HEK293 (cell line): ENCODE measurements around the gene MTMR10.

Source experiments
- CTCF ChIA-PET: fragments of 350-600 bp; formaldehyde crosslinking; extraction: SDS; loops from one replicate; lab custom pipeline; 2021; ENCODE audit warnings: antibody characterized with exemption; lab: Yijun Ruan, JAX
- POLR2A ChIA-PET: fragments of 300-600 bp; formaldehyde crosslinking; extraction: SDS; loops from one replicate; lab custom pipeline; 2020; ENCODE audit warnings: antibody characterized with exemption, inconsistent platforms; lab: Yijun Ruan, JAX
- H3K27ac ChIP-seq: fragments of 200-500 bp; sonication (Bioruptor generic); 2 replicates; pipeline ENCODE4 v1.5.1; 2014; ENCODE audit warnings: low read depth, low read length, control low read depth, inconsistent platforms; ENCODE audit errors: extremely low read depth
- H3K36me3 ChIP-seq, 2 experiments: fragments of 200-500 bp in 1 of 2; sonication (Bioruptor generic) in 1 of 2; 1 replicate in 1 of 2; 2 replicates in 1 of 2; pipeline ENCODE4 v1.5.1; 2014 to 2017; ENCODE audit warnings: inconsistent platforms in 2 of 2, low read length in 2 of 2; ENCODE audit not compliant: control insufficient read depth in 2 of 2, insufficient read depth in 1 of 2
- H3K4me1 ChIP-seq: fragments of 200-500 bp; sonication (Bioruptor generic); 2 replicates; pipeline ENCODE4 v1.5.1; 2014; ENCODE audit warnings: mild to moderate bottlenecking, low read length, inconsistent platforms; ENCODE audit not compliant: control insufficient read depth, insufficient read depth
- H3K4me3 ChIP-seq: 2 replicates; pipeline ENCODE4 v1.5.1; 2011; ENCODE audit warnings: low read depth, mild to moderate bottlenecking, control low read depth, low read length, moderate library complexity
- H3K9me3 ChIP-seq: fragments of 200-500 bp; sonication (Bioruptor generic); 2 replicates; pipeline ENCODE4 v1.5.1; 2014; ENCODE audit warnings: low read depth, low read length, inconsistent platforms; ENCODE audit not compliant: control insufficient read depth, insufficient read depth
- HOXC10 ChIP-seq: sonication (generic); formaldehyde crosslinking; IDR thresholded peaks from 2 replicates; pipeline ENCODE4 v1.8.1; 2023; ENCODE audit warnings: mild to moderate bottlenecking, missing genetic modification reagents
- MZF1 ChIP-seq: fragments of 450-650 bp; formaldehyde crosslinking; IDR thresholded peaks from 2 replicates; pipeline ENCODE4 v1.5.1; 2017; ENCODE audit warnings: missing biosample characterization, missing genetic modification characterization, borderline replicate concordance
- ZEB2 ChIP-seq: fragments of 450-650 bp; formaldehyde crosslinking; IDR thresholded peaks from 2 replicates; pipeline ENCODE4 v1.5.1; 2016; ENCODE audit warnings: missing biosample characterization, missing genetic modification characterization
- ZFP37 ChIP-seq: fragments of 450-650 bp; formaldehyde crosslinking; IDR thresholded peaks from 2 replicates; pipeline ENCODE4 v1.5.1; 2016; ENCODE audit warnings: missing biosample characterization, missing genetic modification characterization
- ZNF140 ChIP-seq: fragments of 450-650 bp; formaldehyde crosslinking; IDR thresholded peaks from 2 replicates; pipeline ENCODE4 v1.5.1; 2016; ENCODE audit warnings: missing biosample characterization, missing genetic modification characterization
- ZNF266 ChIP-seq: fragments of 450-650 bp; formaldehyde crosslinking; IDR thresholded peaks from 2 replicates; pipeline ENCODE4 v1.5.1; 2016; ENCODE audit warnings: missing biosample characterization, missing genetic modification characterization, low read depth
- ZNF302 ChIP-seq: fragments of 450-650 bp; formaldehyde crosslinking; IDR thresholded peaks from 2 replicates; pipeline ENCODE4 v1.5.1; 2016; ENCODE audit warnings: missing biosample characterization, missing genetic modification characterization, low read depth
- ZNF335 ChIP-seq: fragments of 450-650 bp; formaldehyde crosslinking; conservative IDR thresholded peaks from 2 replicates; pipeline ENCODE4 v1.5.1; 2016; ENCODE audit warnings: missing biosample characterization, missing genetic modification characterization
- ZNF341 ChIP-seq: fragments of 450-650 bp; formaldehyde crosslinking; IDR thresholded peaks from 2 replicates; pipeline ENCODE4; 2016; ENCODE audit warnings: low read depth, missing biosample characterization, missing genetic modification characterization
- ZNF416 ChIP-seq: fragments of 450-650 bp; formaldehyde crosslinking; IDR thresholded peaks from 2 replicates; pipeline ENCODE4 v1.5.1; 2016; ENCODE audit warnings: missing biosample characterization, missing genetic modification characterization
- ZNF580 ChIP-seq: fragments of 450-650 bp; formaldehyde crosslinking; IDR thresholded peaks from 2 replicates; pipeline ENCODE4 v1.5.1; 2016; ENCODE audit warnings: missing biosample characterization, missing genetic modification characterization
- ZNF610 ChIP-seq: fragments of 450-650 bp; formaldehyde crosslinking; IDR thresholded peaks from 2 replicates; pipeline ENCODE4 v1.5.1; 2016; ENCODE audit warnings: missing biosample characterization, missing genetic modification characterization, borderline replicate concordance
- ZNF654 ChIP-seq: fragments of 450-650 bp; formaldehyde crosslinking; IDR thresholded peaks from 2 replicates; pipeline ENCODE4 v1.5.1; 2016; ENCODE audit warnings: low read depth, missing biosample characterization, missing genetic modification characterization
- ZNF660 ChIP-seq: fragments of 450-650 bp; IDR thresholded peaks from 2 replicates; pipeline ENCODE4 v1.5.1; 2018; ENCODE audit warnings: missing biosample characterization, mild to moderate bottlenecking, missing genetic modification characterization
- ZNF664 ChIP-seq: fragments of 450-650 bp; formaldehyde crosslinking; IDR thresholded peaks from 2 replicates; pipeline ENCODE4 v1.5.1; 2016; ENCODE audit warnings: missing biosample characterization, missing genetic modification characterization
- ZNF701 ChIP-seq: fragments of 450-650 bp; formaldehyde crosslinking; IDR thresholded peaks from 2 replicates; pipeline ENCODE4 v1.5.1; 2016; ENCODE audit warnings: missing biosample characterization, missing genetic modification characterization
- ZNF785 ChIP-seq: fragments of 450-650 bp; formaldehyde crosslinking; IDR thresholded peaks from 2 replicates; pipeline ENCODE4 v1.5.1; 2016; ENCODE audit warnings: missing biosample characterization, missing genetic modification characterization
- ZSCAN16 ChIP-seq: fragments of 450-650 bp; formaldehyde crosslinking; IDR thresholded peaks from 2 replicates; pipeline ENCODE4 v1.5.1; 2016; ENCODE audit warnings: missing biosample characterization, missing genetic modification characterization
- ZSCAN4 ChIP-seq: fragments of 450-650 bp; formaldehyde crosslinking; IDR thresholded peaks from 2 replicates; pipeline ENCODE4 v1.5.1; 2017; ENCODE audit warnings: missing biosample characterization, missing genetic modification characterization
- TF ChIP-seq, protein P1 (sequence below): fragments of 450-650 bp; formaldehyde crosslinking; IDR thresholded peaks from 2 replicates; pipeline ENCODE4 v1.5.1; 2017; ENCODE audit warnings: missing biosample characterization, missing genetic modification characterization
- TF ChIP-seq, protein P2 (sequence below): fragments of 450-650 bp; formaldehyde crosslinking; IDR thresholded peaks from 2 replicates; pipeline ENCODE4 v1.5.1; 2016; ENCODE audit warnings: missing biosample characterization, missing genetic modification characterization
- TF ChIP-seq, protein P3 (sequence below): fragments of 450-650 bp; formaldehyde crosslinking; IDR thresholded peaks from 2 replicates; pipeline ENCODE4 v1.5.1; 2016; ENCODE audit warnings: missing biosample characterization, missing genetic modification characterization

MTMR10 gene

GRCh38 chr15:30901889-30902288, 89.5 kb downstream of the MTMR10 start:
- TF ChIP-seq ZFP37 (tag by site-specific recombination) (no peak), ZNF416 (tag by site-specific recombination) (no peak), HOXC10 (CRISPR knock-in tag) (no peak), ZNF610 (no peak)
- H3K36me3 ChIP-seq: peaks cover 0 to 13% of the 10 kb centered on the region in 2 experiments; a peak in 1 of 3 replicates
- no peak overlapping the region for H3K4me3 ChIP-seq
- CTCF ChIA-PET: interaction anchor here (0.7 kb wide), 1 partner anchor 1744 kb away, joined by 4 read pairs; no protein-coding TSS in a partner anchor
- POLR2A ChIA-PET: no interaction called here
- no peak overlapping the region for H3K27ac ChIP-seq
- H3K4me1 ChIP-seq: no peaks in the 10 kb centered on the region
- no peaks in the 10 kb centered on the region for H3K9me3 ChIP-seq

GRCh38 chr15:30896211-30896606, 95.2 kb downstream of the MTMR10 start:
- H3K4me1 ChIP-seq: no peaks in the 10 kb centered on the region
- POLR2A ChIA-PET: no interaction called here
- no peaks in the 10 kb centered on the region for H3K36me3 ChIP-seq
- H3K27ac ChIP-seq: no peak overlapping the region
- no peak for TF ChIP-seq ZNF341 (tag by site-specific recombination)
- no peak for TF ChIP-seq ZSCAN4 (tag by site-specific recombination)
- TF ChIP-seq, protein P1, sequence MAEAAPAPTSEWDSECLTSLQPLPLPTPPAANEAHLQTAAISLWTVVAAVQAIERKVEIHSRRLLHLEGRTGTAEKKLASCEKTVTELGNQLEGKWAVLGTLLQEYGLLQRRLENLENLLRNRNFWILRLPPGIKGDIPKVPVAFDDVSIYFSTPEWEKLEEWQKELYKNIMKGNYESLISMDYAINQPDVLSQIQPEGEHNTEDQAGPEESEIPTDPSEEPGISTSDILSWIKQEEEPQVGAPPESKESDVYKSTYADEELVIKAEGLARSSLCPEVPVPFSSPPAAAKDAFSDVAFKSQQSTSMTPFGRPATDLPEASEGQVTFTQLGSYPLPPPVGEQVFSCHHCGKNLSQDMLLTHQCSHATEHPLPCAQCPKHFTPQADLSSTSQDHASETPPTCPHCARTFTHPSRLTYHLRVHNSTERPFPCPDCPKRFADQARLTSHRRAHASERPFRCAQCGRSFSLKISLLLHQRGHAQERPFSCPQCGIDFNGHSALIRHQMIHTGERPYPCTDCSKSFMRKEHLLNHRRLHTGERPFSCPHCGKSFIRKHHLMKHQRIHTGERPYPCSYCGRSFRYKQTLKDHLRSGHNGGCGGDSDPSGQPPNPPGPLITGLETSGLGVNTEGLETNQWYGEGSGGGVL: no peak
- no peak for TF ChIP-seq ZNF140 (tag by site-specific recombination)
- TF ChIP-seq, protein P2, sequence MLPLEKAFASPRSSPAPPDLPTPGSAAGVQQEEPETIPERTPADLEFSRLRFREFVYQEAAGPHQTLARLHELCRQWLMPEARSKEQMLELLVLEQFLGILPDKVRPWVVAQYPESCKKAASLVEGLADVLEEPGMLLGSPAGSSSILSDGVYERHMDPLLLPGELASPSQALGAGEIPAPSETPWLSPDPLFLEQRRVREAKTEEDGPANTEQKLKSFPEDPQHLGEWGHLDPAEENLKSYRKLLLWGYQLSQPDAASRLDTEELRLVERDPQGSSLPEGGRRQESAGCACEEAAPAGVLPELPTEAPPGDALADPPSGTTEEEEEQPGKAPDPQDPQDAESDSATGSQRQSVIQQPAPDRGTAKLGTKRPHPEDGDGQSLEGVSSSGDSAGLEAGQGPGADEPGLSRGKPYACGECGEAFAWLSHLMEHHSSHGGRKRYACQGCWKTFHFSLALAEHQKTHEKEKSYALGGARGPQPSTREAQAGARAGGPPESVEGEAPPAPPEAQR (tag by site-specific recombination): no peak
- TF ChIP-seq ZNF335 (tag by site-specific recombination): no peak
- TF ChIP-seq ZNF266 (tag by site-specific recombination): no peak
- no peak for TF ChIP-seq ZNF654 (tag by site-specific recombination)
- TF ChIP-seq ZSCAN16 (tag by site-specific recombination): no peak
- no peak for TF ChIP-seq ZNF785 (tag by site-specific recombination)
- no peak for TF ChIP-seq ZNF664 (tag by site-specific recombination)
- TF ChIP-seq, all 188 proteins: peak for 0
- Histone ChIP-seq H3K9me3 (no peaks in the 10 kb centered on the region), H3K4me3 (no peak overlapping the region)
- CTCF ChIA-PET: interaction anchor here (0.6 kb wide), 1 partner anchor 156 kb away, joined by 5 read pairs; no protein-coding TSS in a partner anchor

- Histone ChIP-seq H3K4me1 (no peaks in the 10 kb centered on the region), H3K27ac (no peak overlapping the region), H3K36me3 (no peaks in the 10 kb centered on the region), H3K9me3 (no peaks in the 10 kb centered on the region), H3K4me3 (no peak overlapping the region)
- ChIA-PET CTCF (interaction anchor here (1.7 kb wide), 1 partner anchor 233 kb away, joined by 10 read pairs; no protein-coding TSS in a partner anchor), POLR2A (no interaction called here)
- TF ChIP-seq ZNF660 (tag by site-specific recombination): no peak
- TF ChIP-seq, protein P3, sequence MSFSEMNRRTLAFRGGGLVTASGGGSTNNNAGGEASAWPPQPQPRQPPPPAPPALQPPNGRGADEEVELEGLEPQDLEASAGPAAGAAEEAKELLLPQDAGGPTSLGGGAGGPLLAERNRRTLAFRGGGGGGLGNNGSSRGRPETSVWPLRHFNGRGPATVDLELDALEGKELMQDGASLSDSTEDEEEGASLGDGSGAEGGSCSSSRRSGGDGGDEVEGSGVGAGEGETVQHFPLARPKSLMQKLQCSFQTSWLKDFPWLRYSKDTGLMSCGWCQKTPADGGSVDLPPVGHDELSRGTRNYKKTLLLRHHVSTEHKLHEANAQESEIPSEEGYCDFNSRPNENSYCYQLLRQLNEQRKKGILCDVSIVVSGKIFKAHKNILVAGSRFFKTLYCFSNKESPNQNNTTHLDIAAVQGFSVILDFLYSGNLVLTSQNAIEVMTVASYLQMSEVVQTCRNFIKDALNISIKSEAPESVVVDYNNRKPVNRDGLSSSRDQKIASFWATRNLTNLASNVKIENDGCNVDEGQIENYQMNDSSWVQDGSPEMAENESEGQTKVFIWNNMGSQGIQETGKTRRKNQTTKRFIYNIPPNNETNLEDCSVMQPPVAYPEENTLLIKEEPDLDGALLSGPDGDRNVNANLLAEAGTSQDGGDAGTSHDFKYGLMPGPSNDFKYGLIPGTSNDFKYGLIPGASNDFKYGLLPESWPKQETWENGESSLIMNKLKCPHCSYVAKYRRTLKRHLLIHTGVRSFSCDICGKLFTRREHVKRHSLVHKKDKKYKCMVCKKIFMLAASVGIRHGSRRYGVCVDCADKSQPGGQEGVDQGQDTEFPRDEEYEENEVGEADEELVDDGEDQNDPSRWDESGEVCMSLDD: no peak
- no peak for TF ChIP-seq ZEB2 (tag by site-specific recombination)
- no peak for TF ChIP-seq MZF1
- no peak for TF ChIP-seq ZNF302 (tag by site-specific recombination)
- no peak for TF ChIP-seq ZNF580
- no peak for TF ChIP-seq ZNF701 (tag by site-specific recombination)
Measured at GRCh38 chr15:30895461-30896210, 95.8 kb downstream of the MTMR10 start.
